Measurements from ENCODE around the gene KCNH1. TPM values are rescaled to one million over a fixed set of nuclear protein-coding genes. Genes with fewer than 3 reads are reported as not detected.

The KCNH1 gene
- total RNA-seq, 1 donor, result 41.3 TPM

GRCh38 chr1:210992837-210993236 is 141.1 kb downstream of the KCNH1 start:
- Histone ChIP-seq H3K27me3 (ENCODE audit: insufficient read depth, low read length) (no peaks in the 10 kb centered on the region), H3K36me3 (ENCODE audit: insufficient read depth, low read length) (no peaks in the 10 kb centered on the region), H3K4me1 (ENCODE audit: insufficient read depth, low read length) (no peaks in the 10 kb centered on the region), H3K79me2 (ENCODE audit: insufficient read depth, low read length) (no peaks in the 10 kb centered on the region), H3K27ac (ENCODE audit: low read depth, low read length) (no peak overlapping the region), H3K4me2 (ENCODE audit: insufficient read depth, low read length) (no peak overlapping the region), H3K9me3 (ENCODE audit: low read depth, low read length) (no peaks in the 10 kb centered on the region), H3K4me3 (ENCODE audit: insufficient read depth, low read length) (no peak overlapping the region), H4K20me1 (ENCODE audit: insufficient read depth, low read length) (no peaks in the 10 kb centered on the region), H2AFZ (ENCODE audit: low read length) (no peak overlapping the region)
- no peak for DNase-seq (ENCODE audit: insufficient read length, low spot score, missing footprints)
- TF ChIP-seq, protein P1, sequence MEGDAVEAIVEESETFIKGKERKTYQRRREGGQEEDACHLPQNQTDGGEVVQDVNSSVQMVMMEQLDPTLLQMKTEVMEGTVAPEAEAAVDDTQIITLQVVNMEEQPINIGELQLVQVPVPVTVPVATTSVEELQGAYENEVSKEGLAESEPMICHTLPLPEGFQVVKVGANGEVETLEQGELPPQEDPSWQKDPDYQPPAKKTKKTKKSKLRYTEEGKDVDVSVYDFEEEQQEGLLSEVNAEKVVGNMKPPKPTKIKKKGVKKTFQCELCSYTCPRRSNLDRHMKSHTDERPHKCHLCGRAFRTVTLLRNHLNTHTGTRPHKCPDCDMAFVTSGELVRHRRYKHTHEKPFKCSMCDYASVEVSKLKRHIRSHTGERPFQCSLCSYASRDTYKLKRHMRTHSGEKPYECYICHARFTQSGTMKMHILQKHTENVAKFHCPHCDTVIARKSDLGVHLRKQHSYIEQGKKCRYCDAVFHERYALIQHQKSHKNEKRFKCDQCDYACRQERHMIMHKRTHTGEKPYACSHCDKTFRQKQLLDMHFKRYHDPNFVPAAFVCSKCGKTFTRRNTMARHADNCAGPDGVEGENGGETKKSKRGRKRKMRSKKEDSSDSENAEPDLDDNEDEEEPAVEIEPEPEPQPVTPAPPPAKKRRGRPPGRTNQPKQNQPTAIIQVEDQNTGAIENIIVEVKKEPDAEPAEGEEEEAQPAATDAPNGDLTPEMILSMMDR (IDR thresholded peaks at IDR 0.05; ENCODE audit: extremely low read depth, low read depth, low read length), result no peak

GRCh38 chr1:210989905-210990304 is 144.0 kb downstream of the KCNH1 start:
- H4K20me1 ChIP-seq (ENCODE audit: insufficient read depth, low read length), result no peaks in the 10 kb centered on the region
- no peak overlapping the region for H2AFZ ChIP-seq (ENCODE audit: low read length)
- TF ChIP-seq, protein P1 (IDR thresholded peaks at IDR 0.05; ENCODE audit: extremely low read depth, low read depth, low read length), result no peak
- DNase-seq (ENCODE audit: insufficient read length, low spot score, missing footprints), result peak; percentile 8
- H3K27me3 ChIP-seq (ENCODE audit: insufficient read depth, low read length), result no peaks in the 10 kb centered on the region
- H3K4me3 ChIP-seq (ENCODE audit: insufficient read depth, low read length), result no peak overlapping the region
- no peaks in the 10 kb centered on the region for H3K36me3 ChIP-seq (ENCODE audit: insufficient read depth, low read length)
- H3K4me2 ChIP-seq (ENCODE audit: insufficient read depth, low read length), result no peak overlapping the region
- no peaks in the 10 kb centered on the region for H3K79me2 ChIP-seq (ENCODE audit: insufficient read depth, low read length)
- no peak overlapping the region for H3K27ac ChIP-seq (ENCODE audit: low read depth, low read length)
- H3K4me1 ChIP-seq (ENCODE audit: insufficient read depth, low read length), result no peaks in the 10 kb centered on the region
- H3K9me3 ChIP-seq (ENCODE audit: low read depth, low read length), result no peaks in the 10 kb centered on the region

GRCh38 chr1:210981490-210981889 is 152.5 kb downstream of the KCNH1 start:
- Histone ChIP-seq H2AFZ (ENCODE audit: low read length) (no peak overlapping the region), H3K79me2 (ENCODE audit: insufficient read depth, low read length) (no peaks in the 10 kb centered on the region), H3K4me2 (ENCODE audit: insufficient read depth, low read length) (no peak overlapping the region), H3K4me1 (ENCODE audit: insufficient read depth, low read length) (no peaks in the 10 kb centered on the region), H3K9me3 (ENCODE audit: low read depth, low read length) (no peaks in the 10 kb centered on the region), H3K36me3 (ENCODE audit: insufficient read depth, low read length) (no peaks in the 10 kb centered on the region), H3K27me3 (ENCODE audit: insufficient read depth, low read length) (no peaks in the 10 kb centered on the region), H4K20me1 (ENCODE audit: insufficient read depth, low read length) (no peaks in the 10 kb centered on the region), H3K27ac (ENCODE audit: low read depth, low read length) (no peak overlapping the region), H3K4me3 (ENCODE audit: insufficient read depth, low read length) (no peak overlapping the region)
- TF ChIP-seq, protein P1 (IDR thresholded peaks at IDR 0.05; ENCODE audit: extremely low read depth, low read depth, low read length), result no peak
- no peak for DNase-seq (ENCODE audit: insufficient read length, low spot score, missing footprints)

DNA sequence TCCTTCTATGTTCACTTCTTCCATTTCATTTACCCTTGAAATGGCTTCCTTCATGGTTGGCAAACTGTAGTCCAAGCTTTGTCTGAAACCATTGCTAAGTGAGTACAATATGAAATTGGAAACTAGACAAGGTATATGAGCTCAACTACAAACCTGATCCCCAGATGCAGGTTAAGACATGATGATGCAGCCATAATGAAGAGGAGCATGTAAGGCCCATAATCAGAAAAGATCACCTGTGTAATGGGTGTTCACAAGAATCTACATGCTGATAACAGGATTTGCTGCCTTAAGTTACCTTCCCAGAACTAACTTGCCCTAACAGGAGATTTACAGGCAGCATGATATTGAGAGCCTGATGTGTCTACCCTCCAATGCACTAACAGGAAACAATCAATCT is 153.9 kb downstream of the KCNH1 start:
- no peak overlapping the region for H3K27ac ChIP-seq (ENCODE audit: low read depth, low read length)
- TF ChIP-seq, protein P1 (IDR thresholded peaks at IDR 0.05; ENCODE audit: extremely low read depth, low read depth, low read length), result no peak
- H3K4me3 ChIP-seq (ENCODE audit: insufficient read depth, low read length), result no peak overlapping the region
- no peaks in the 10 kb centered on the region for H3K9me3 ChIP-seq (ENCODE audit: low read depth, low read length)
- no peak for DNase-seq (ENCODE audit: insufficient read length, low spot score, missing footprints)
- no peaks in the 10 kb centered on the region for H3K27me3 ChIP-seq (ENCODE audit: insufficient read depth, low read length)
- no peaks in the 10 kb centered on the region for H3K36me3 ChIP-seq (ENCODE audit: insufficient read depth, low read length)
- no peak overlapping the region for H3K4me2 ChIP-seq (ENCODE audit: insufficient read depth, low read length)
- H3K79me2 ChIP-seq (ENCODE audit: insufficient read depth, low read length), result no peaks in the 10 kb centered on the region
- H2AFZ ChIP-seq (ENCODE audit: low read length), result no peak overlapping the region
- no peaks in the 10 kb centered on the region for H4K20me1 ChIP-seq (ENCODE audit: insufficient read depth, low read length)
- no peaks in the 10 kb centered on the region for H3K4me1 ChIP-seq (ENCODE audit: insufficient read depth, low read length)
